WTC11 (cell line): ENCODE data around the gene GABBR2. TPM values are rescaled to one million over a fixed set of nuclear protein-coding genes. Genes with fewer than 3 reads are reported as not detected.

Experiments used
- ATAC-seq: fragments of 200-7000 bp; cut with Tn5 transposase; 2 replicates; pipeline ENCODE4 v1.10.0; 2021; ENCODE audit warnings: mild to moderate bottlenecking, moderate library complexity
- CTCF ChIA-PET: fragments of 300-600 bp; sonication (Branson Sonifier 250); formaldehyde crosslinking; loops from one replicate; lab custom pipeline; 2021; ENCODE audit warnings: antibody characterized with exemption; lab: Charles Lee
- POLR2A ChIA-PET: fragments of 350-600 bp; sonication (Branson Sonifier 250); formaldehyde crosslinking; loops from one replicate; lab custom pipeline; 2021; ENCODE audit warnings: antibody characterized with exemption; lab: Charles Lee
- DNase-seq: peaks from one replicate; pipeline ENCODE4 v3.0.0; 2021; ENCODE audit warnings: low spot score
- H3K27ac Mint-ChIP-seq: 2 replicates; pipeline ENCODE4 v1.8.0; 2021; ENCODE audit warnings: mixed read lengths
- H3K27me3 Mint-ChIP-seq: 2 replicates; pipeline ENCODE4 v1.8.0; 2021; ENCODE audit warnings: low read depth, mild to moderate bottlenecking, moderate library complexity, mixed read lengths
- H3K36me3 Mint-ChIP-seq: 2 replicates; pipeline ENCODE4 v1.8.0; 2021; ENCODE audit warnings: mixed read lengths
- H3K4me1 Mint-ChIP-seq: 2 replicates; pipeline ENCODE4 v1.8.0; 2022; ENCODE audit warnings: mixed read lengths
- H3K4me3 Mint-ChIP-seq: 2 replicates; pipeline ENCODE4 v1.8.0; 2021; ENCODE audit warnings: mild to moderate bottlenecking, moderate library complexity, mixed read lengths
- H3K9me3 Mint-ChIP-seq: 2 replicates; pipeline ENCODE4 v1.8.0; 2021; ENCODE audit warnings: mixed read lengths
- ELF4 ChIP-seq: sonication (generic); formaldehyde crosslinking; IDR thresholded peaks from 2 replicates; pipeline ENCODE4 v1.8.1; 2022; ENCODE audit warnings: low read depth, mild to moderate bottlenecking, moderate library complexity, missing genetic modification reagents
- FOXP1 ChIP-seq: sonication (generic); formaldehyde crosslinking; IDR thresholded peaks from 2 replicates; pipeline ENCODE4 v1.8.0; 2022; ENCODE audit warnings: missing genetic modification reagents, mild to moderate bottlenecking, moderate library complexity, borderline replicate concordance
- GRHL2 ChIP-seq: fragments of 250-450 bp; sonication (Bioruptor Pico); IDR thresholded peaks from 2 replicates; pipeline ENCODE4 v1.8.0; 2022; ENCODE audit warnings: mild to moderate bottlenecking, moderate library complexity; ENCODE audit not compliant: insufficient replicate concordance, severe bottlenecking
- KAT7 ChIP-seq: sonication (generic); formaldehyde crosslinking; IDR thresholded peaks from 2 replicates; pipeline ENCODE4 v1.8.1; 2023; ENCODE audit warnings: missing genetic modification reagents, mild to moderate bottlenecking, borderline replicate concordance
- NFATC4 ChIP-seq: fragments of 250-450 bp; sonication (Bioruptor Pico); IDR thresholded peaks from 2 replicates; pipeline ENCODE4 v1.9.0; 2021; ENCODE audit warnings: mild to moderate bottlenecking
- NFYB ChIP-seq: sonication (generic); formaldehyde crosslinking; conservative IDR thresholded peaks from 2 replicates; pipeline ENCODE4 v1.8.0; 2022; ENCODE audit warnings: low read depth, missing genetic modification reagents
- NR2C2 ChIP-seq: sonication (generic); formaldehyde crosslinking; IDR thresholded peaks from 2 replicates; pipeline ENCODE4 v1.8.0; 2022; ENCODE audit warnings: mild to moderate bottlenecking, missing genetic modification reagents
- STAT6 ChIP-seq: sonication (generic); formaldehyde crosslinking; conservative IDR thresholded peaks from 2 replicates; pipeline ENCODE4 v1.8.1; 2023; ENCODE audit warnings: mild to moderate bottlenecking, low read depth, missing genetic modification reagents, moderate library complexity
- ZNF423 ChIP-seq: fragments of 250-450 bp; sonication (Bioruptor Pico); IDR thresholded peaks from 2 replicates; pipeline ENCODE4 v2.1.2; 2022; ENCODE audit warnings: mild to moderate bottlenecking, moderate library complexity
- total RNA-seq: library from RNA; stranded (reverse); gene quantifications from 3 replicates; pipeline ENCODE4 v1.2.3, GENCODE V29; 2021
- TF ChIP-seq, protein P1 (sequence below): fragments of 250-450 bp; sonication (Bioruptor Pico); IDR thresholded peaks from 2 replicates; pipeline ENCODE4 v1.9.0; 2021; ENCODE audit warnings: mild to moderate bottlenecking
- TF ChIP-seq, protein P2 (sequence below): sonication (generic); formaldehyde crosslinking; IDR thresholded peaks from 2 replicates; pipeline ENCODE4 v1.8.1; 2023; ENCODE audit warnings: mild to moderate bottlenecking, missing genetic modification reagents, moderate library complexity
- TF ChIP-seq, protein P3 (sequence below): sonication (generic); formaldehyde crosslinking; IDR thresholded peaks from 2 replicates; pipeline ENCODE4 v1.8.1; 2023; ENCODE audit warnings: mild to moderate bottlenecking, missing genetic modification reagents
- TF ChIP-seq, protein P4 (sequence below): sonication (generic); formaldehyde crosslinking; IDR thresholded peaks from 2 replicates; pipeline ENCODE4 v1.8.1; 2023; ENCODE audit warnings: mild to moderate bottlenecking, missing genetic modification reagents, borderline replicate concordance
- TF ChIP-seq, protein P5 (sequence below): fragments of 250-450 bp; sonication (Bioruptor Pico); IDR thresholded peaks from 2 replicates; pipeline ENCODE4 v1.9.0; 2021; ENCODE audit warnings: moderate library complexity, mild to moderate bottlenecking, inconsistent platforms, borderline replicate concordance
- TF ChIP-seq, protein P6 (sequence below): sonication (generic); formaldehyde crosslinking; IDR thresholded peaks from 2 replicates; pipeline ENCODE4 v1.8.0; 2022; ENCODE audit warnings: mild to moderate bottlenecking, missing genetic modification reagents
- TF ChIP-seq, protein P7 (sequence below): sonication (generic); formaldehyde crosslinking; IDR thresholded peaks from 2 replicates; pipeline ENCODE4 v1.8.0; 2022; ENCODE audit warnings: missing genetic modification reagents

Gene GABBR2
- total RNA-seq, 1 experiment from 2014 or later = 0.92 TPM

DNA sequence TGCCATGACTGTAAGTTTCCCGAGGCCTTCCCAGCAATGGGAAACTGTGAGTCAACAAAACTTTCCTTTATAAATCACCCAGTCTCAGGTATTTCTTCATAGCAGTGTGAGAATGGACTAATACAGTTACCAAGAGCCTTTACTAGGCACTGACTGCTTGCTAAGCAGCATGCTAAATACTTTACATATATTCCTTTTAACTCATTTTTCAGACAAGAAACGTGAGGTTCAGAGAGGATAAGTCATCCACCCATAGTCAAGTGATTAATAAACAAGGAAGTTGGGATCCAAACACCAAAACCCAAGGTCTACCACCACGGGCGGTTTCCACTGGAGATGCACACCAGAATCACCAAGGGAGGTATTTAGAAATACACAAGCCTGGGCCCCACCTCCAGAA, 50.8 kb downstream of the GABBR2 start (continued):
- TF ChIP-seq NR2C2 (CRISPR knock-in tag) = no peak
- TF ChIP-seq, protein P1, sequence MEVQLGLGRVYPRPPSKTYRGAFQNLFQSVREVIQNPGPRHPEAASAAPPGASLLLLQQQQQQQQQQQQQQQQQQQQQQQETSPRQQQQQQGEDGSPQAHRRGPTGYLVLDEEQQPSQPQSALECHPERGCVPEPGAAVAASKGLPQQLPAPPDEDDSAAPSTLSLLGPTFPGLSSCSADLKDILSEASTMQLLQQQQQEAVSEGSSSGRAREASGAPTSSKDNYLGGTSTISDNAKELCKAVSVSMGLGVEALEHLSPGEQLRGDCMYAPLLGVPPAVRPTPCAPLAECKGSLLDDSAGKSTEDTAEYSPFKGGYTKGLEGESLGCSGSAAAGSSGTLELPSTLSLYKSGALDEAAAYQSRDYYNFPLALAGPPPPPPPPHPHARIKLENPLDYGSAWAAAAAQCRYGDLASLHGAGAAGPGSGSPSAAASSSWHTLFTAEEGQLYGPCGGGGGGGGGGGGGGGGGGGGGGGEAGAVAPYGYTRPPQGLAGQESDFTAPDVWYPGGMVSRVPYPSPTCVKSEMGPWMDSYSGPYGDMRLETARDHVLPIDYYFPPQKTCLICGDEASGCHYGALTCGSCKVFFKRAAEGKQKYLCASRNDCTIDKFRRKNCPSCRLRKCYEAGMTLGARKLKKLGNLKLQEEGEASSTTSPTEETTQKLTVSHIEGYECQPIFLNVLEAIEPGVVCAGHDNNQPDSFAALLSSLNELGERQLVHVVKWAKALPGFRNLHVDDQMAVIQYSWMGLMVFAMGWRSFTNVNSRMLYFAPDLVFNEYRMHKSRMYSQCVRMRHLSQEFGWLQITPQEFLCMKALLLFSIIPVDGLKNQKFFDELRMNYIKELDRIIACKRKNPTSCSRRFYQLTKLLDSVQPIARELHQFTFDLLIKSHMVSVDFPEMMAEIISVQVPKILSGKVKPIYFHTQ (CRISPR knock-in tag) = no peak
- TF ChIP-seq STAT6 (CRISPR knock-in tag) = no peak

GRCh38 chr9:98656511-98656910, 52.2 kb downstream of the GABBR2 start:
- DNase-seq (no peak), ATAC-seq (no peak)
- H3K27ac Mint-ChIP-seq = no peak overlapping the region
- H3K4me1 Mint-ChIP-seq = no peaks in the 10 kb centered on the region
- no peak overlapping the region for H3K4me3 Mint-ChIP-seq
- peaks cover 8% of the 10 kb centered on the region for H3K9me3 Mint-ChIP-seq
- no peaks in the 10 kb centered on the region for H3K36me3 Mint-ChIP-seq
- ChIA-PET CTCF (interaction anchor here (1.1 to 1.3 kb wide), 2 partner anchors 21 to 120 kb away, joined by 3 read pairs; no protein-coding TSS in a partner anchor), POLR2A (no interaction called here)
- H3K27me3 Mint-ChIP-seq = no peaks in the 10 kb centered on the region
- TF ChIP-seq, protein P2, sequence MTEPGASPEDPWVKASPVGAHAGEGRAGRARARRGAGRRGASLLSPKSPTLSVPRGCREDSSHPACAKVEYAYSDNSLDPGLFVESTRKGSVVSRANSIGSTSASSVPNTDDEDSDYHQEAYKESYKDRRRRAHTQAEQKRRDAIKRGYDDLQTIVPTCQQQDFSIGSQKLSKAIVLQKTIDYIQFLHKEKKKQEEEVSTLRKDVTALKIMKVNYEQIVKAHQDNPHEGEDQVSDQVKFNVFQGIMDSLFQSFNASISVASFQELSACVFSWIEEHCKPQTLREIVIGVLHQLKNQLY (CRISPR knock-in tag) = no peak
- TF ChIP-seq, protein P3, sequence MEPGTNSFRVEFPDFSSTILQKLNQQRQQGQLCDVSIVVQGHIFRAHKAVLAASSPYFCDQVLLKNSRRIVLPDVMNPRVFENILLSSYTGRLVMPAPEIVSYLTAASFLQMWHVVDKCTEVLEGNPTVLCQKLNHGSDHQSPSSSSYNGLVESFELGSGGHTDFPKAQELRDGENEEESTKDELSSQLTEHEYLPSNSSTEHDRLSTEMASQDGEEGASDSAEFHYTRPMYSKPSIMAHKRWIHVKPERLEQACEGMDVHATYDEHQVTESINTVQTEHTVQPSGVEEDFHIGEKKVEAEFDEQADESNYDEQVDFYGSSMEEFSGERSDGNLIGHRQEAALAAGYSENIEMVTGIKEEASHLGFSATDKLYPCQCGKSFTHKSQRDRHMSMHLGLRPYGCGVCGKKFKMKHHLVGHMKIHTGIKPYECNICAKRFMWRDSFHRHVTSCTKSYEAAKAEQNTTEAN (CRISPR knock-in tag) = no peak
- no peak for TF ChIP-seq NFYB
- no peak for TF ChIP-seq ZNF423 (CRISPR knock-in tag)
- TF ChIP-seq, protein P4, sequence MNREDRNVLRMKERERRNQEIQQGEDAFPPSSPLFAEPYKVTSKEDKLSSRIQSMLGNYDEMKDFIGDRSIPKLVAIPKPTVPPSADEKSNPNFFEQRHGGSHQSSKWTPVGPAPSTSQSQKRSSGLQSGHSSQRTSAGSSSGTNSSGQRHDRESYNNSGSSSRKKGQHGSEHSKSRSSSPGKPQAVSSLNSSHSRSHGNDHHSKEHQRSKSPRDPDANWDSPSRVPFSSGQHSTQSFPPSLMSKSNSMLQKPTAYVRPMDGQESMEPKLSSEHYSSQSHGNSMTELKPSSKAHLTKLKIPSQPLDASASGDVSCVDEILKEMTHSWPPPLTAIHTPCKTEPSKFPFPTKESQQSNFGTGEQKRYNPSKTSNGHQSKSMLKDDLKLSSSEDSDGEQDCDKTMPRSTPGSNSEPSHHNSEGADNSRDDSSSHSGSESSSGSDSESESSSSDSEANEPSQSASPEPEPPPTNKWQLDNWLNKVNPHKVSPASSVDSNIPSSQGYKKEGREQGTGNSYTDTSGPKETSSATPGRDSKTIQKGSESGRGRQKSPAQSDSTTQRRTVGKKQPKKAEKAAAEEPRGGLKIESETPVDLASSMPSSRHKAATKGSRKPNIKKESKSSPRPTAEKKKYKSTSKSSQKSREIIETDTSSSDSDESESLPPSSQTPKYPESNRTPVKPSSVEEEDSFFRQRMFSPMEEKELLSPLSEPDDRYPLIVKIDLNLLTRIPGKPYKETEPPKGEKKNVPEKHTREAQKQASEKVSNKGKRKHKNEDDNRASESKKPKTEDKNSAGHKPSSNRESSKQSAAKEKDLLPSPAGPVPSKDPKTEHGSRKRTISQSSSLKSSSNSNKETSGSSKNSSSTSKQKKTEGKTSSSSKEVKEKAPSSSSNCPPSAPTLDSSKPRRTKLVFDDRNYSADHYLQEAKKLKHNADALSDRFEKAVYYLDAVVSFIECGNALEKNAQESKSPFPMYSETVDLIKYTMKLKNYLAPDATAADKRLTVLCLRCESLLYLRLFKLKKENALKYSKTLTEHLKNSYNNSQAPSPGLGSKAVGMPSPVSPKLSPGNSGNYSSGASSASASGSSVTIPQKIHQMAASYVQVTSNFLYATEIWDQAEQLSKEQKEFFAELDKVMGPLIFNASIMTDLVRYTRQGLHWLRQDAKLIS = no peak
- no peak for TF ChIP-seq GRHL2 (CRISPR knock-in tag)
- TF ChIP-seq, protein P5, sequence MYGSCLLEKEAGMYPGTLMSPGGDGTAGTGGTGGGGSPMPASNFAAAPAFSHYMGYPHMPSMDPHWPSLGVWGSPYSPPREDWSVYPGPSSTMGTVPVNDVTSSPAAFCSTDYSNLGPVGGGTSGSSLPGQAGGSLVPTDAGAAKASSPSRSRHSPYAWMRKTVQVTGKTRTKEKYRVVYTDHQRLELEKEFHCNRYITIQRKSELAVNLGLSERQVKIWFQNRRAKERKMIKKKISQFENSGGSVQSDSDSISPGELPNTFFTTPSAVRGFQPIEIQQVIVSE (CRISPR knock-in tag) = no peak
- TF ChIP-seq, protein P6, sequence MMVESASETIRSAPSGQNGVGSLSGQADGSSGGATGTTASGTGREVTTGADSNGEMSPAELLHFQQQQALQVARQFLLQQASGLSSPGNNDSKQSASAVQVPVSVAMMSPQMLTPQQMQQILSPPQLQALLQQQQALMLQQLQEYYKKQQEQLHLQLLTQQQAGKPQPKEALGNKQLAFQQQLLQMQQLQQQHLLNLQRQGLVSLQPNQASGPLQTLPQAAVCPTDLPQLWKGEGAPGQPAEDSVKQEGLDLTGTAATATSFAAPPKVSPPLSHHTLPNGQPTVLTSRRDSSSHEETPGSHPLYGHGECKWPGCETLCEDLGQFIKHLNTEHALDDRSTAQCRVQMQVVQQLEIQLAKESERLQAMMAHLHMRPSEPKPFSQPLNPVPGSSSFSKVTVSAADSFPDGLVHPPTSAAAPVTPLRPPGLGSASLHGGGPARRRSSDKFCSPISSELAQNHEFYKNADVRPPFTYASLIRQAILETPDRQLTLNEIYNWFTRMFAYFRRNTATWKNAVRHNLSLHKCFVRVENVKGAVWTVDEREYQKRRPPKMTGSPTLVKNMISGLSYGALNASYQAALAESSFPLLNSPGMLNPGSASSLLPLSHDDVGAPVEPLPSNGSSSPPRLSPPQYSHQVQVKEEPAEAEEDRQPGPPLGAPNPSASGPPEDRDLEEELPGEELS (CRISPR knock-in tag) = no peak
- TF ChIP-seq FOXP1 (CRISPR knock-in tag) = no peak
- TF ChIP-seq KAT7 (CRISPR knock-in tag) = no peak
- TF ChIP-seq ELF4 (CRISPR knock-in tag) = no peak
- TF ChIP-seq, protein P7, sequence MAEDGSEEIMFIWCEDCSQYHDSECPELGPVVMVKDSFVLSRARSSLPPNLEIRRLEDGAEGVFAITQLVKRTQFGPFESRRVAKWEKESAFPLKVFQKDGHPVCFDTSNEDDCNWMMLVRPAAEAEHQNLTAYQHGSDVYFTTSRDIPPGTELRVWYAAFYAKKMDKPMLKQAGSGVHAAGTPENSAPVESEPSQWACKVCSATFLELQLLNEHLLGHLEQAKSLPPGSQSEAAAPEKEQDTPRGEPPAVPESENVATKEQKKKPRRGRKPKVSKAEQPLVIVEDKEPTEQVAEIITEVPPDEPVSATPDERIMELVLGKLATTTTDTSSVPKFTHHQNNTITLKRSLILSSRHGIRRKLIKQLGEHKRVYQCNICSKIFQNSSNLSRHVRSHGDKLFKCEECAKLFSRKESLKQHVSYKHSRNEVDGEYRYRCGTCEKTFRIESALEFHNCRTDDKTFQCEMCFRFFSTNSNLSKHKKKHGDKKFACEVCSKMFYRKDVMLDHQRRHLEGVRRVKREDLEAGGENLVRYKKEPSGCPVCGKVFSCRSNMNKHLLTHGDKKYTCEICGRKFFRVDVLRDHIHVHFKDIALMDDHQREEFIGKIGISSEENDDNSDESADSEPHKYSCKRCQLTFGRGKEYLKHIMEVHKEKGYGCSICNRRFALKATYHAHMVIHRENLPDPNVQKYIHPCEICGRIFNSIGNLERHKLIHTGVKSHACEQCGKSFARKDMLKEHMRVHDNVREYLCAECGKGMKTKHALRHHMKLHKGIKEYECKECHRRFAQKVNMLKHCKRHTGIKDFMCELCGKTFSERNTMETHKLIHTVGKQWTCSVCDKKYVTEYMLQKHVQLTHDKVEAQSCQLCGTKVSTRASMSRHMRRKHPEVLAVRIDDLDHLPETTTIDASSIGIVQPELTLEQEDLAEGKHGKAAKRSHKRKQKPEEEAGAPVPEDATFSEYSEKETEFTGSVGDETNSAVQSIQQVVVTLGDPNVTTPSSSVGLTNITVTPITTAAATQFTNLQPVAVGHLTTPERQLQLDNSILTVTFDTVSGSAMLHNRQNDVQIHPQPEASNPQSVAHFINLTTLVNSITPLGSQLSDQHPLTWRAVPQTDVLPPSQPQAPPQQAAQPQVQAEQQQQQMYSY (CRISPR knock-in tag) = no peak
- no peak for TF ChIP-seq NFATC4 (CRISPR knock-in tag)
